GM19438 (cell line): ENCODE results near the gene NOS3.

Experiments used
- ATAC-seq: cut with Tn5 transposase; IDR thresholded peaks from one replicate; pipeline ENCODE4 v1.9.1; 2021; ENCODE audit warnings: low read depth; ENCODE audit not compliant: unreplicated experiment

Gene NOS3

DNA sequence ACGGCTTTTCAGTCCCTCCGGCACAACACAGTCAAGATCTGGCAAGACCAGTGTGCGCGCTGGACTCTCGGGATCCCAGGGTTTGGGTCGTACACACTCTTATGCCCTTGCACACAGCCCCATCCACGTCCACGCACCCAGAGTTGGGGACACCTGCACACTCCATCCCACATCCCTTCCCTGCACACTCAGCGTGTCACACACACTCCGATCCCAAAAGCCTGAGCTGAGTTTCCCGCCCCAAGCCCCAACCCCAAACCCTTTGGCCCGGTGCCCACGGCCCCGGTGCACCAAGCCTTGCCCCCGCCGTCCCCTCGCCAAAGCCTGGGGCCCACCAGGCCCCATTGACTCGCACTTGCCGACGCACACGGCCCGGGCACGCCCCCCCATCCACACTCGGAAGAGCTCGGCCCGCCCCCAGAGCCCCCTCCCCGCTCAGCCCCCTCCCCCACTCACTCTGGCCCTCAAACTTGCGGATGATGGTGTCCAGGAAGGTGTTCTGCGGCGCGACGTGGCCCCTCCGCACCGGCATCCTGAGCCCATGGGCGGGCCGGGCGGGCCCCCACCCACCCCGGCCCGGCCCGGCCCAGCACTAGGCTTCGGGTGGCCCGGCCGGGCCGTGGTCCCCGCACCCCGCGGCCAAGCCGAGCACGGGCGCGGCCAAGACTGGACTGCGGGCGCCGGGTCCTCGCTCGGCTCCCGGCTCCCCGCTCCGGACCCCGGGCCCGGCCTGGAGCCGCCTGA is 13.3 kb upstream of the NOS3 start:
- no peak for ATAC-seq

DNA sequence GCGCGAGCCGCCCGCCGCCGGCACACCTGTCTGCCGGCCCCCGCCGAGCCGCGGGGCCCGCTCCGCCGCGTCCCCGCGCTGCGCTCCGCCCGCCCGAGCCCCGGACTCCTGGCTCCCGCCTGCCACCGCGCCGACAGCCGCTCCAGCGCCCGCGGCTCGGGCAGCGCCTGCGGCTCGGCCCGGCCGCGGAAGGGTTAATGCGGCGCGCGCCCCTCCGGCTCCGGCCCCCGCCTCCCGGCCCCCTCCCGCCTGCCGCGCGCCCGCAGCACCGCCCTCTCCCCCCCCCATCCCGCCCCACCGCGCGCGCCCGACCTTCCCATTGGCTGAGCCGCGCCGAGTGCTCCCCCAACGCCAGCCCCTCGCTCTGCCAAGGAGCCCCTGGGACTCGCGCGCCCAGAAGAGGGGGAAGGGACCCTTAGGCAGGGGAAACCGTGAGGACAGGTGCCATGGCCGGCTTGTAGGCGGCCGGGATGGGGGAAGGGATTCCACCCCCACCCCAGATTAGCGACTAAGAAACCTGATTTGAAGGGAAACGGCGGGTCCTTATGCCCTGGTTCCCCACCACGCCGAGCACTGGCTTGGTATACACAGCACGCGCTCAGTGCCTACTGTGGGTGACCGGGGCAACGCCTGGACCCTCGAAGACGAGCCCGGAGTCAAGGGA is 12.6 kb upstream of the NOS3 start, which contains the start of gene KCNH2:
KCNH2 (minus strand) TSS at position 196 of the 664 bp plus-strand sequence. CDS start 408 bp downstream, outside the sequence.
- no peak for ATAC-seq

DNA sequence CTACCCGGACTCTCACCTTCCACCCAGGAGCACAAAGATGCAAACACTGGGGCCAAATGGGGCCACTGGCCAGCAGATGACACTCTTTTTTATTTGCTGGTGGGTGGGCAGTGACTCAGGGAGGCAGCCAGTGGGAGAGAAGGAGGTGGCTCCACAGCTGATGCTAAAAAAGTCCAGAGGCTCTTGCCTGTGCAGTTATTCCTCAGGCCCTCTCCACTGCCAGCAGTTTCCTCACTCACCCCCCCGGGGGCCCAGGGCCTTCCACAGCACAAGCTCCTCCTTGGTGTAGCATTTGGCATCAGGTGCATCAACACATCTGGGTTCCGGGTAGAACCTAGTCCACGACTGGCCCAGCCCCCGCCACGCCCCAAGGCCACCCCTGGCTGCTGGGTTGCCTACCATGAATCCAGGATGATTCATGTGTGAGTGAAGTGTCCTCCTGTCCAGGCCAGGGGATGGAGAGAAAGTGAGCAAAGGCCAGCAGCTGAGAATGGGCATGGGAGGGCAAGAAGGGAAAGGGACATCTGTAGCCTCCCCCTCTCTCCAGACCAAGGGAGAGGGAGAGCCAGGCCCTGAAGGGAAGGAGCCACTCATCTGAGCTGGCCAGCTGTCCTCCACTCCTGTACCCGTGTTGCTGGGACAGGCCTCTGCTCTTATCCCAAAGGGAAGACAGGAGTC is 11.0 kb upstream of the NOS3 start:
- ATAC-seq: no peak

DNA sequence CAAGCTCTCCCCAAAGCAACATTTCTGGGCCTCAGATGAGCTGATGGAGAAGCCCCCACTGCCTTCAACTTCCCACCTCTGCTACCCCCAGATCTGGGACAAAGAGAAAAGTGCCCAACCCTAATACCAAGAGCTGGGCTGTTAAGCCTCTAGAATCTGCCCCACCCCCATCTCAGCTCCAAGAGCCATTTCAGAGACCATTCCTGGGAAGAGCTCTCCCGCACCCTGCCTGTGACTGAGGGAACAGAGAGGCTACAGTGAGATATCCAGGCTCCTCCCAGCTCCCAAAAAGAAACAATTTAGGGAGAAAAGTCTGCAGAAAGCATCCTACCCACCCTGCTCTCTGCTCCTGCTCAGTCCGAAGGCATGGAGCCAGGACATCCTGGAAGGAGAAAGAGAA is 10.2 kb upstream of the NOS3 start:
- no peak for ATAC-seq

DNA sequence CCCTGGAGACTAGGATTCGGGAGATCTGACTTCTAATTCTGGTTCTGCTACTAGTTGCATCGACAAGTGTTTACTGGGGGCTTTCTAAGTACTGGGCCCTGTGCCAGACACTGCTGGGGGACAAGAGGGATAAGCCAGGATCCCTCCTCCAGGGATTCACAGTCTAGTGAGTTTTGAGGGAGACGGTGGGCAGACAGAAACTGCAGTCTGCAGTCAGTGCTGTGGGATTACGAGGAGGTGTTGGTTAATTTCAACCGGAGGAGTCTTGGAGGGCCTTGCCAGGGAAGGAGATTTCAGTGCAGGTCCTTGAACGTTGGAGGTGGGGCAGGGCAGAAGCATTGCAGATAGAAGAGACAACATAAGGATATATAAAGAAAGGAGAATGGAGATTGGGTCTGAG is 9.2 kb upstream of the NOS3 start:
- no peak for ATAC-seq

DNA sequence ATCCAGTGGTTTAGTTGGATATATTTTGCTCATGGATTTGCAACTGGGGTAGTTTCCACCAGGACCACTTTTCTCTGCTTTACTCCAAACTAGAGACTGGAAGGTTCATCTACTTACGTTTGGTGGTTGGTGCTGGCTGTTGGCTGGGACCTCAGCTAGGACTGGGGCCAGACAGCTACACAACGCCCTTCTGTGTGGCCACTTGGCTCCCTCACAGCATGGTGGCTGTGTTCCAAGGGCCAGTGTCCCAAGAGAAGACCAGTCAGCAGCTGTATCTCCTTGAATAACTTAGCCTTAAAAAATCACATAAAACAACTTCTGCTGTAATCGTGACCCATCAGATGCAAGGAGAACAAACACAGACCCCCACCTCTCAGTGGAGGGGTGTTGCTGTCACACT is 8.5 kb upstream of the NOS3 start:
- ATAC-seq: no peak

DNA sequence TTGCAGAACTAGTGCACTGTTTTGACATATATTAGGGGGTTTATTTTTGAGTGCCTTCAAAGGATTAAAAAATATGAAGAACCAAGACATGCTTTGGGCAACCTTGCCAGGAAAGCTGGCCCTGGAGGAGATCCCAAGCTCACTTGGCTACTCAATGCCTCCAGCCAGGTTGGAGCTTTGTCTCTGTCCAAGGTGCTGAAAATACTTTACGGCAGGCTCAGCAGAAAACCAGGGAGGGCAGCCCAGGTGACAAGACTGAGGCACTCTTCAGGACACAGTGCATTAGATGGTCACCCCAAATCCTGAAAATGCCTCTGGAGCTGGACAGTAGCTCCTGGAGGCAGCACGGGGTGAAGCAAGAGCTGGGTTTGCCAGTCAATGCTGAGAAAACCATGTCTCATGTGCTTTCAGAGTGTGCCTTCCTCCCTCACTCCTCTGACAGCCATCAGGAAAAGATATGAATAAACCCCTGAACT is 6.9 kb upstream of the NOS3 start:
- ATAC-seq: no peak

DNA sequence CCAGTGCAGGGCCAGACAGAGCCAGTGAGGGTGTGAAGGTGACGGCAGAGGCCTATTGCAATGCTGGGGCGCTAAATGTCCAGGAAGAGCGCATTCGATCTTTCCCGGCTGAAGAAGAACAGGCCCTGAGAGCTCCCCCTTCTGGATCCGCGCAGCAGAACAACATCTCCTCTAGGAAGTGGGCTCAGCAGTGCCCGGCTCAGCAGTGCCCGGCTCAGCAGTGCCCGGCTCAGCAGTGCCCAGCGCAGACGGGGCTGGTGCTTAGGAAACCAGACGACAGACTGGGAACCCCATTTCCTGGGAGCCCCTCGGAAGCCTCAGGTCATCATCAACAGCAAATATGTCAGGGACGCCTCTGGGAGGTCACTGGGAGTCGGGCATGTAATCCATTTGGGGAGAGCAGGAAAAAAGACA is 4.7 kb upstream of the NOS3 start:
- ATAC-seq: no peak

DNA sequence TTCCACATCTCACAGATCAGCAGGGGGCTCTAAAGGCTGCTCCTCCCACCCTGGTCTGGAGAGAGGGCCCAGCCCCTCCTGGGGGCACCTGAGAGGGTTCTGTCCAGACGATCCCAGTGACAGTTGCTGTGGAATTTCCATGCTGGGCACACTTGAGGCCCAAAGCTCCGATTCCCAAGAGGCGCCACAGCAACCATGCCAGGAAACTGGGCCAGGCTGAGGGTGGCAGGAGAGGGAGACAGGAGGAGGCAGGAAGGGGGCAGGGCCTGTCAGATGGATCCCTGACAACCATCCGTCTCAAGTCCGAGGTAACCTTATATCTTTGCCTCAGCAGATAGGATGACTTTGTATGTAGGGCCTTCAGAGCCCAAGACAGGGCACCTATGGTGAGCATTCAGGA is 4.3 kb upstream of the NOS3 start:
- ATAC-seq: no peak

DNA sequence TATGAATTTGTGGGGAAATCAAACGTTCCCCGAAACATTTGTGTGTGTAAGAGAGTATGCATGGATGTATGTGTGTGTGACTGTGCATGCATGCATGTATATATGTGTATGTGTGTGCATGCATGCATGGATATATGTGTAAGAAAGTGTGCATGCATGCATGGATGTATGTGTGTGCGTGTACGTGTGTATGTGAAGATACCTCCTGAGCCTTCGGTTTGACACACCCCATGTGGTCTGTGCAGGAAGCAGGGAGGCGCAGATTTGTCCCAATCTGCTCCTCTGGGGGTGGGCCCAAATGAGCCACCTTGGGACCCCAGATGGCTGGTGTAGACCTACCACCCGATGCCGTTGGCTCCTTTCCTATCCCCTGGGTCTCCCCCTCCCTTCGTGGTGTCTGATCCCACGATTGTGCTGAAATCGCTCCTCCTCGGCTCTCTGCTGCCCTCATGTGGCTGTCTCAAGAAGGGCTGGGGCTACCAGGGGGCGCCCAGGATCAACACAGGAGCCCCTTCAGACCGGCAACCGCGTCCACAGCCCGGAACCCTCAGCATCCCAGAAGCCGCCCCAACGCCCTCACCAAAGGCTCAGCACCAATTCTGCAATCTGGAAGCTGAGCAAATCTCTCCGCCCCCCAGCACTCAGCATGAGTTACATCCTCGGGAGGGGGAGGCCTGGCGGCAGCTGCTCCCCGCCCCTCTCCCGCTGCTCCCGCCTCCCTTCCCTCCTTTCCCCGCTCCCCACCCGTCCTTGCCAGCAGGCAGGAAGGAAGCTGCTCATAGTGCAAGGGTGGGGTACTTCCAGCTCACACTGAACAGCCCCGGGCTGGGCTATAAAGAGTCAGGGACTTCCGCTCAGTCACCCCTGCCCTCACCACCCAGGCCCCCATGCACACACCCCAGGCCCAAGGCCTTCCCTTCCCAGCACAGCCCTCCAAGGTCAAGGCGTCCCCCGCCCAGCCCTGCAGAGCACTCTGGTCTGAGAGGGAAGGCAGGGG is 2.3 kb upstream of the NOS3 start:
- ATAC-seq: no peak

DNA sequence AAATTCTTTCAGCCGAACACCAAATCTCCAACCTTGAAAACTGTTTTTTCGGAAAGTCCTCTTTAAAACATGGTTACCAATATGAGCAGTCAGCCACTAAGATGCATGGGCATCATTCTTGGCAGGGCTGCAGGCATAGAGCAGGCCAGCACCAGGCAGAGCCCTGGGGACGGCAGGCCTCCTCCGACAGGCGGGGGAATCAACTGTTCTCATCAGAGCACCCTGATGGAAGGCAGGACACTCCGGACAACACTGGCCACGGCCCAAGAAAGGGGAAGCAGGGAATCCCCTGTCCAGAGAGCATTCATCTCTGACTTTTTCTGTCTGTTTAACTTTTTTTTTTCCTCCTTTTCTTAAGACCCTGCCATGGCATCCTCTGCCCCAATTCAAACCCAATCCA is 1.4 kb upstream of the NOS3 start:
- no peak for ATAC-seq

DNA sequence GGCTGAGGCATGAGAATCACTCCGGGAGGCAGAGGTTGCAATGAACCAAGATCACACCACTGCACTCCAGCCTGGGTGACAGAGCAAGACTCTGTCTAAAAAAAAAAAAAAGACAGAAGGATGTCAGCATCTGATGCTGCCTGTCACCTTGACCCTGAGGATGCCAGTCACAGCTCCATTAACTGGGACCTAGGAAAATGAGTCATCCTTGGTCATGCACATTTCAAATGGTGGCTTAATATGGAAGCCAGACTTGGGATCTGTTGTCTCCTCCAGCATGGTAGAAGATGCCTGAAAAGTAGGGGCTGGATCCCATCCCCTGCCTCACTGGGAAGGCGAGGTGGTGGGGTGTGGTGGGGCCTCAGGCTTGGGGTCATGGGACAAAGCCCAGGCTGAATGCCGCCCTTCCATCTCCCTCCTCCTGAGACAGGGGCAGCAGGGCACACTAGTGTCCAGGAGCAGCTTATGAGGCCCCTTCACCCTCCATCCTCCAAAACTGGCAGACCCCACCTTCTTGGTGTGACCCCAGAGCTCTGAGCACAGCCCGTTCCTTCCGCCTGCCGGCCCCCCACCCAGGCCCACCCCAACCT is 1.3 kb downstream of the NOS3 start:
- no peak for ATAC-seq

DNA sequence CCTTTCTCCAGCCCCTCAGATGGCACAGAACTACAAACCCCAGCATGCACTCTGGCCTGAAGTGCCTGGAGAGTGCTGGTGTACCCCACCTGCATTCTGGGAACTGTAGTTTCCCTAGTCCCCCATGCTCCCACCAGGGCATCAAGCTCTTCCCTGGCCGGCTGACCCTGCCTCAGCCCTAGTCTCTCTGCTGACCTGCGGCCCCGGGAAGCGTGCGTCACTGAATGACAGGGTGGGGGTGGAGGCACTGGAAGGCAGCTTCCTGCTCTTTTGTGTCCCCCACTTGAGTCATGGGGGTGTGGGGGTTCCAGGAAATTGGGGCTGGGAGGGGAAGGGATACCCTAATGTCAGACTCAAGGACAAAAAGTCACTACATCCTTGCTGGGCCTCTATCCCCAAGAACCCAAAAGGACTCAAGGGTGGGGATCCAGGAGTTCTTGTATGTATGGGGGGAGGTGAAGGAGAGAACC is 2.1 kb downstream of the NOS3 start:
- ATAC-seq: no peak

DNA sequence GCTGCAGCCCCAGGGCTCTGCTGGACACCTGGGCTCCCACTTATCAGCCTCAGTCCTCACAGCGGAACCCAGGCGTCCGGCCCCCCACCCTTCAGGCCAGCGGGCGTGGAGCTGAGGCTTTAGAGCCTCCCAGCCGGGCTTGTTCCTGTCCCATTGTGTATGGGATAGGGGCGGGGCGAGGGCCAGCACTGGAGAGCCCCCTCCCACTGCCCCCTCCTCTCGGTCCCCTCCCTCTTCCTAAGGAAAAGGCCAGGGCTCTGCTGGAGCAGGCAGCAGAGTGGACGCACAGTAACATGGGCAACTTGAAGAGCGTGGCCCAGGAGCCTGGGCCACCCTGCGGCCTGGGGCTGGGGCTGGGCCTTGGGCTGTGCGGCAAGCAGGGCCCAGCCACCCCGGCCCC is 2.7 kb downstream of the NOS3 start:
- no peak for ATAC-seq

DNA sequence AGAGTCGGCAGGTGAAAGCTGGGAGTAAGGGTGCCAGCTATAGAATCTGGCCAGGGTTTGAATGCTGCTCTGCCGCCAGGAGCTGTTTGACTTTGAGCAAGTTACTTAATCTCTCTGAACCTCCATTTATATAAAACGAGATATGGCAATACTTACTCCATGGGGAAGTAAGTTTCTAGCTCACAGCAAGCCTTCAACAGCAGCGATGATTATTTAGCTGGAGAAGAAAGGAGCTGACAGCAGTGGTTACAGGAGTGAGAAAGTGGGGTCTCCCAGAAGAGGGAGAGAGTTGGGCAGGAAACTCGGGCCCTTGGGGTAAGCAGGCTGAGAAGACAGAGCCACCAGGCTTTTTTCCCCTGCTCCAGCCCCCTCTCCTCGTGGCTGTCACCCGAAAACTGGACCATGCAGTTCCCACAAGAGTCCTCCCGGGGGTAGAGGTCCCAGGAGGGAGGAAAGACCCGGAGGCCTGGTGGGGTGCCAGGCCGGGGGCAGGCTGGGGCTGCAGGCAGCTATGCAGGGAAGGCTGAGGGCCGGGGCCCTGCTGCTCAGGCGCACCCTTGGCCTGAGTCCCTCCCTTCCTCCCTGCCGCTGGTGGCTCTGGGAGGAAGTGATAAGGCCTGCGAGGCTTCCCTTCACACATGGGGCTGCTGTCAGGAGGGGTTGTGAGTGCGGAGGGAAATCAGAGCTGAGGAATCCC is 3.5 kb downstream of the NOS3 start:
- no peak for ATAC-seq

DNA sequence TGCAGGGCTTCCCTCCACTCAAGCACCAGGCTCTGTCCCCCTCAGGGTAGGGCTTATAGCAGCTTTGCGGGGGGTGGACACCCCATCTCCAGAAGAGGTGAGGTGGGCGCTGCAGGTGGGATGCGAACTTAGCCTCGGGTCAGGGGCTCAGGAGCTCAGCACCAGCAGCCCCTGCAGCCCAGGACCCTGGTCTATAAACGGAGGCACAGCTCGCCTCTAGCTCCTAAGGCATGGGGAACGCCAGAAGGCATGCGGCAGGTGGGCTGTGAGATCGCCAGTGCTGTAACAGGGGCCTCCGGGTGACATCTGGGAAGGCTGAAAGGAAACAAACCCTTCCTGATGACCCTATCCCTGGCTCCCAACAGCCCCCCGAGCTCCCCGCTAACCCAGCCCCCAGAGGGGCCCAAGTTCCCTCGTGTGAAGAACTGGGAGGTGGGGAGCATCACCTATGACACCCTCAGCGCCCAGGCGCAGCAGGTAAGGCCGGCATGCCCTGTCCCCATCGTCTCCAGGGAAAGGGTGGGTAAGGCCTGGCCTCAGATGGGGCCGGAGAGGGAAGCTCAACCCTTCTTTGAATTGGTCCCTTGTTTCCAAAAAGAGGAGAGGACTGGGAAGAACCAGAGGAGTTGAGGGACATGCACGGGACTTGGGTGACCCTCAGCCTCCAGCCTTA is 4.2 kb downstream of the NOS3 start:
- no peak for ATAC-seq

DNA sequence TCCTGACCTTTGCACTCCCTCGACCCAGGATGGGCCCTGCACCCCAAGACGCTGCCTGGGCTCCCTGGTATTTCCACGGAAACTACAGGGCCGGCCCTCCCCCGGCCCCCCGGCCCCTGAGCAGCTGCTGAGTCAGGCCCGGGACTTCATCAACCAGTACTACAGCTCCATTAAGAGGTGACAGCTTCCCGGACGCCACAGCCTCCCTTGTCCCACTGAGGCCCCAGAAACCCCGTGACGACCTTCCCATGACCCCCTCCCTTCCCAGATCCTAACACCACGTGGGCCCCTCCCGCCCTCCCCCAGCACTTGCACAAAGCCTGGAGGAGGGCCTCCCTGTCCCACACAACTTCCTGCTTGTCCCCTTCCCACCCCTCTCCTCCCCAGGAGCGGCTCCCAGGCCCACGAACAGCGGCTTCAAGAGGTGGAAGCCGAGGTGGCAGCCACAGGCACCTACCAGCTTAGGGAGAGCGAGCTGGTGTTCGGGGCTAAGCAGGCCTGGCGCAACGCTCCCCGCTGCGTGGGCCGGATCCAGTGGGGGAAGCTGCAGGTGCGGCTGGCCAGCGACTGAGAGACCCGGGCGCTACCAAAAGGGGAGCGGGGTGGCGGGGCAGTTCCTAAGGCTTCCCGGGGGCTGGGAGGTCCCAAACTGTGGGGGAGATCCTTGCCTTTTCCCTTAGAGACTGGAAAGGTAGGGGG is 5.7 kb downstream of the NOS3 start:
- no peak for ATAC-seq

DNA sequence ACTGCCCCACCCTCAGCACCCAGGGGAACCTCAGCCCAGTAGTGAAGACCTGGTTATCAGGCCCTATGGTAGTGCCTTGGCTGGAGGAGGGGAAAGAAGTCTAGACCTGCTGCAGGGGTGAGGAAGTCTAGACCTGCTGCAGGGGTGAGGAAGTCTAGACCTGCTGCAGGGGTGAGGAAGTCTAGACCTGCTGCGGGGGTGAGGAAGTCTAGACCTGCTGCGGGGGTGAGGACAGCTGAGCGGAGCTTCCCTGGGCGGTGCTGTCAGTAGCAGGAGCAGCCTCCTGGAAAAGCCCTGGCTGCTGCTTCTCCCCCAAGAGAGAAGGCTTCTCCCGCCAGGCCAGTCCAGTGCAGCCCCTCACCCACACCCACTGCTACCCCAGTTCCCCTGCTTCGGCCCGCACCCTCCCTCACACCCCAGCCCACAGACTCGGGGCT is 6.3 kb downstream of the NOS3 start:
- no peak for ATAC-seq
